Measurements from ENCODE around the gene PALLD.

The PALLD gene

DNA sequence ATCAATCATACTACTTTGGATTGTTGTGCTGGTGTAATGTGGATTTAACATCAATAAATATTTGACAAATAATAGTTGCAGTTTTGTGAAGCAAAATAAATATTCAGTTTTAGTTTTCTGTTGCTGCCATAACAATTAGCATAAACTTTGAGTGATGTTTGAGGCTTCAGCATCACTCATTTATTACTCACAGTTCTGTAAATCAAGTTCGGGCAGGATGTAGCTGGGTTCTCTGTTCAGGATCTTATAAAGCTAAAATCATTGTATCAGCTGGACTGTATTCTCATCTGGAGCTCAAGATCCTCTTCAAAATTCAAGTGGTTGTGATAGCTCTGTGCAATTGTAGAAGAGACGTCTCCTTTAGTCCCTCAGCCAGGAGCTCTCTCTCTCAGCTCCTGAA is 431.5 kb downstream of the PALLD start:
- Histone ChIP-seq H3K4me1 (ENCODE audit: insufficient read depth, low read length, severe bottlenecking) (no peaks in the 10 kb centered on the region), H3K9me2 (ENCODE audit: low read depth, low read length) (no peaks in the 10 kb centered on the region), H3K27ac (ENCODE audit: low read depth, low read length, poor library complexity, severe bottlenecking) (no peak overlapping the region), H4K20me1 (ENCODE audit: insufficient read depth, low read length) (no peaks in the 10 kb centered on the region), H3K36me3 (ENCODE audit: insufficient read depth, low read length) (no peaks in the 10 kb centered on the region), H3K4me2 (ENCODE audit: low read length) (no peak overlapping the region), H3K9me3 (ENCODE audit: low read length) (peaks cover 2% of the 10 kb centered on the region; the same call in 1 of the 2 replicates), H3K4me3 (ENCODE audit: low read depth, low read length, poor library complexity, severe bottlenecking) (no peak overlapping the region), H3K27me3 (ENCODE audit: insufficient read depth, low read length) (no peaks in the 10 kb centered on the region), H3K9ac (ENCODE audit: low read length) (no peak overlapping the region), H3K79me2 (ENCODE audit: insufficient read depth, low read length) (no peaks in the 10 kb centered on the region), H2AFZ (ENCODE audit: low read length) (no peak overlapping the region), H3F3A (ENCODE audit: insufficient read depth, low read length) (no peaks in the 10 kb centered on the region)
- no peak for TF ChIP-seq EZH2 (IDR thresholded peaks at IDR 0.05; ENCODE audit: borderline replicate concordance, low read length)
- TF ChIP-seq, protein P1, sequence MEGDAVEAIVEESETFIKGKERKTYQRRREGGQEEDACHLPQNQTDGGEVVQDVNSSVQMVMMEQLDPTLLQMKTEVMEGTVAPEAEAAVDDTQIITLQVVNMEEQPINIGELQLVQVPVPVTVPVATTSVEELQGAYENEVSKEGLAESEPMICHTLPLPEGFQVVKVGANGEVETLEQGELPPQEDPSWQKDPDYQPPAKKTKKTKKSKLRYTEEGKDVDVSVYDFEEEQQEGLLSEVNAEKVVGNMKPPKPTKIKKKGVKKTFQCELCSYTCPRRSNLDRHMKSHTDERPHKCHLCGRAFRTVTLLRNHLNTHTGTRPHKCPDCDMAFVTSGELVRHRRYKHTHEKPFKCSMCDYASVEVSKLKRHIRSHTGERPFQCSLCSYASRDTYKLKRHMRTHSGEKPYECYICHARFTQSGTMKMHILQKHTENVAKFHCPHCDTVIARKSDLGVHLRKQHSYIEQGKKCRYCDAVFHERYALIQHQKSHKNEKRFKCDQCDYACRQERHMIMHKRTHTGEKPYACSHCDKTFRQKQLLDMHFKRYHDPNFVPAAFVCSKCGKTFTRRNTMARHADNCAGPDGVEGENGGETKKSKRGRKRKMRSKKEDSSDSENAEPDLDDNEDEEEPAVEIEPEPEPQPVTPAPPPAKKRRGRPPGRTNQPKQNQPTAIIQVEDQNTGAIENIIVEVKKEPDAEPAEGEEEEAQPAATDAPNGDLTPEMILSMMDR (IDR thresholded peaks at IDR 0.05; ENCODE audit: low read length), result no peak

DNA sequence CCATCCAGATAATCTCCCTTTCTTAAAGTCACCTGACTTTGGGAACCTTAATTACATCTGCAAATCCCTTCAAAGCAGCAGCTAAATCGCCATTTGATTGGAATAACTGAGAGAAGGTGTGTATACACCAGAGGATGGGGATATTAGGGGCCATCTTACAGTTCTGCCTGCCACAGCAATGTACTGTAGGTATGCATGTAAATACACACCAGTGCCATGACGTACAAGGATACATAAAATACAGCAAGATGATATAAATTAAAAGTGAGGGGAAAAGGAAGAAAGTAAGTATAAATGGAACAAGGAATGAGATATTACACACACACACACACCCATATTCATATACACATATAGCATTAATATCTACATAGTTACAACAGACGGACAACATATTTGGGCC is 432.0 kb downstream of the PALLD start:
- H3K4me3 ChIP-seq (ENCODE audit: low read depth, low read length, poor library complexity, severe bottlenecking), result no peak overlapping the region
- TF ChIP-seq, protein P1 (IDR thresholded peaks at IDR 0.05; ENCODE audit: low read length), result no peak
- no peak for TF ChIP-seq EZH2 (IDR thresholded peaks at IDR 0.05; ENCODE audit: borderline replicate concordance, low read length)
- H3K4me2 ChIP-seq (ENCODE audit: low read length), result no peak overlapping the region
- H3K9me3 ChIP-seq (ENCODE audit: low read length), result peaks cover 2% of the 10 kb centered on the region; the same call in 1 of the 2 replicates
- H3K4me1 ChIP-seq (ENCODE audit: insufficient read depth, low read length, severe bottlenecking), result no peaks in the 10 kb centered on the region
- H3K27ac ChIP-seq (ENCODE audit: low read depth, low read length, poor library complexity, severe bottlenecking), result no peak overlapping the region
- H4K20me1 ChIP-seq (ENCODE audit: insufficient read depth, low read length), result no peaks in the 10 kb centered on the region
- no peaks in the 10 kb centered on the region for H3K36me3 ChIP-seq (ENCODE audit: insufficient read depth, low read length)
- H3K9ac ChIP-seq (ENCODE audit: low read length), result no peak overlapping the region
- no peaks in the 10 kb centered on the region for H3K9me2 ChIP-seq (ENCODE audit: low read depth, low read length)
- H3F3A ChIP-seq (ENCODE audit: insufficient read depth, low read length), result no peaks in the 10 kb centered on the region
- no peaks in the 10 kb centered on the region for H3K27me3 ChIP-seq (ENCODE audit: insufficient read depth, low read length)
- H2AFZ ChIP-seq (ENCODE audit: low read length), result no peak overlapping the region
- H3K79me2 ChIP-seq (ENCODE audit: insufficient read depth, low read length), result no peaks in the 10 kb centered on the region

DNA sequence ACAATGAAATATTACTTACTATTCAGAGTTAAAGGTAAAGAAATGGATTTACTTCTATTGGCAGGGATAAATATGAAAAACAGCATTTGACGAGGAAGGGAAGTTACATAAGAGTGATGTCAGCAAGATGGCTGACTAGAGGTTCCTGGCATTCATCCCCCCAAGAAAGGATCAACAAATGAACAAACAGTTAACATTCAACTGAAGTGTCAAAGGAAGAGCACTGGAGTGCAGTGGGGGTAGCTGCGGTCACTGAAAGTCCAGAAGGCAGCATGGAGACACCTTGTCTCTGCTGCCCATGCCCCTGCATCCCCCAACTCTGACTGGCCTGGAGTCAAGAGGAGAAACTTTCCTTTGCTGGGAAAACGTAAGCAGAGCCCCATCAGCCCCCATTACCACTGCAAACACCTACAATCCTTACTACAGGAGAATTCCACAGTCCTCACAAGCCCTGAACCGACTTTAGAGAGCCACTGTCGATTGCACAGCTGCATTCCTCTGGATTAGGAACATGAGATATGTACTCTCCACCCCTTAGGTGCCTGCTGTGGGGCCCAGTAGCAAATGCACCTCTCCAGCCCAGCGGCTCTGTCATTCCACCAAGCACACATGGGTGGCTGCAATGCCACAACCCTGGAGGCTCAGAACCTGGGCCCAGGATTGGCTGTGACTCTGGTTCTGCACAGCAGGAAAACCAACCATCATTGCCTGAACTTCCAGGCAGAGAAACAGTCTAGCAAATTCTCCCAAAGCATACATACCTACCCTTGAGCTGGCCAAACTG is 433.8 kb downstream of the PALLD start:
- TF ChIP-seq, protein P1 (IDR thresholded peaks at IDR 0.05; ENCODE audit: low read length), result no peak
- TF ChIP-seq EZH2 (IDR thresholded peaks at IDR 0.05; ENCODE audit: borderline replicate concordance, low read length), result no peak
- no peaks in the 10 kb centered on the region for H4K20me1 ChIP-seq (ENCODE audit: insufficient read depth, low read length)
- H3K4me1 ChIP-seq (ENCODE audit: insufficient read depth, low read length, severe bottlenecking), result no peaks in the 10 kb centered on the region
- no peak overlapping the region for H3K4me2 ChIP-seq (ENCODE audit: low read length)
- H3K4me3 ChIP-seq (ENCODE audit: low read depth, low read length, poor library complexity, severe bottlenecking), result no peak overlapping the region
- no peaks in the 10 kb centered on the region for H3K27me3 ChIP-seq (ENCODE audit: insufficient read depth, low read length)
- H2AFZ ChIP-seq (ENCODE audit: low read length), result no peak overlapping the region
- H3K36me3 ChIP-seq (ENCODE audit: insufficient read depth, low read length), result no peaks in the 10 kb centered on the region
- H3K9me3 ChIP-seq (ENCODE audit: low read length), result peaks cover 2% of the 10 kb centered on the region; the same call in 1 of the 2 replicates
- H3K9ac ChIP-seq (ENCODE audit: low read length), result no peak overlapping the region
- no peaks in the 10 kb centered on the region for H3K9me2 ChIP-seq (ENCODE audit: low read depth, low read length)
- no peak overlapping the region for H3K27ac ChIP-seq (ENCODE audit: low read depth, low read length, poor library complexity, severe bottlenecking)
- H3K79me2 ChIP-seq (ENCODE audit: insufficient read depth, low read length), result no peaks in the 10 kb centered on the region
- no peaks in the 10 kb centered on the region for H3F3A ChIP-seq (ENCODE audit: insufficient read depth, low read length)
